ENCODE measurements around the gene TMEM31. TPM values are rescaled to one million over a fixed set of nuclear protein-coding genes. Genes with fewer than 3 reads are reported as not detected.
"Not testable (repeated sequence)": the region's sequence is repeated elsewhere in the genome, so short reads cannot be mapped to it uniquely, and the experiment has no call there.

Gene TMEM31
- total RNA-seq, 1 experiment from 2014 or later, result not detected

DNA sequence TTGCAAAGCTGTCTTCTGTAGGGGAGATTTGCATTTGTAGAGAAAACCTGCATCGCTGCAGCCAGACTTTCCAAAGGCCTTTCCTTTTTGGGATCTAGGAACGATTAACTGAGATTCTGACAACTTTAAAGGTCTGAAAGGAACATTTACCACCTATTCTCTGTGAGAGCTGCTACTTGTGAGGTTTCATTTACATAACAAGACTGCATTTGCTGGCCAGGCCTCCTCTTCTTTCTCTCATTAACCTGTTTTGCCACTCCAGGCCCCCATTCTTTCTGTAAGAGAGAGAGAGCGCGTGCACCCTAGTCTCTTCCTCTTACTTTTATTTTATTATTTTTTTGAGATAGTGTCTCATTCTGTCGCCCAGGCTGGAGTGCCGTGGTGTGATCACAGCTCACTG lies 31.6 kb downstream of the TMEM31 start:
- H3K27me3 Mint-ChIP-seq (ENCODE audit: unreplicated experiment), result peaks cover 44% of the 10 kb centered on the region
- CTCF ChIA-PET, result no interaction called here
- H3K27ac Mint-ChIP-seq (ENCODE audit: unreplicated experiment), result no peak overlapping the region
- no peaks in the 10 kb centered on the region for H3K9me3 Mint-ChIP-seq (ENCODE audit: low read depth, unreplicated experiment)
- TF ChIP-seq, protein P1, sequence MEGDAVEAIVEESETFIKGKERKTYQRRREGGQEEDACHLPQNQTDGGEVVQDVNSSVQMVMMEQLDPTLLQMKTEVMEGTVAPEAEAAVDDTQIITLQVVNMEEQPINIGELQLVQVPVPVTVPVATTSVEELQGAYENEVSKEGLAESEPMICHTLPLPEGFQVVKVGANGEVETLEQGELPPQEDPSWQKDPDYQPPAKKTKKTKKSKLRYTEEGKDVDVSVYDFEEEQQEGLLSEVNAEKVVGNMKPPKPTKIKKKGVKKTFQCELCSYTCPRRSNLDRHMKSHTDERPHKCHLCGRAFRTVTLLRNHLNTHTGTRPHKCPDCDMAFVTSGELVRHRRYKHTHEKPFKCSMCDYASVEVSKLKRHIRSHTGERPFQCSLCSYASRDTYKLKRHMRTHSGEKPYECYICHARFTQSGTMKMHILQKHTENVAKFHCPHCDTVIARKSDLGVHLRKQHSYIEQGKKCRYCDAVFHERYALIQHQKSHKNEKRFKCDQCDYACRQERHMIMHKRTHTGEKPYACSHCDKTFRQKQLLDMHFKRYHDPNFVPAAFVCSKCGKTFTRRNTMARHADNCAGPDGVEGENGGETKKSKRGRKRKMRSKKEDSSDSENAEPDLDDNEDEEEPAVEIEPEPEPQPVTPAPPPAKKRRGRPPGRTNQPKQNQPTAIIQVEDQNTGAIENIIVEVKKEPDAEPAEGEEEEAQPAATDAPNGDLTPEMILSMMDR (IDR thresholded peaks at IDR 0.05; ENCODE audit: unreplicated experiment), result no peak
- BruUV-seq (replicated peaks), result no TSS peak
- H3K36me3 Mint-ChIP-seq (ENCODE audit: insufficient read depth, unreplicated experiment), result no peaks in the 10 kb centered on the region
- H3K4me1 Mint-ChIP-seq (ENCODE audit: low read depth, unreplicated experiment), result no peaks in the 10 kb centered on the region
- no peak for DNase-seq
- intact Hi-C loops (cut with micrococcal nuclease; ENCODE audit: unreplicated experiment), result no loop called here
- no peak overlapping the region for H3K4me3 Mint-ChIP-seq (ENCODE audit: low read depth, unreplicated experiment)

DNA sequence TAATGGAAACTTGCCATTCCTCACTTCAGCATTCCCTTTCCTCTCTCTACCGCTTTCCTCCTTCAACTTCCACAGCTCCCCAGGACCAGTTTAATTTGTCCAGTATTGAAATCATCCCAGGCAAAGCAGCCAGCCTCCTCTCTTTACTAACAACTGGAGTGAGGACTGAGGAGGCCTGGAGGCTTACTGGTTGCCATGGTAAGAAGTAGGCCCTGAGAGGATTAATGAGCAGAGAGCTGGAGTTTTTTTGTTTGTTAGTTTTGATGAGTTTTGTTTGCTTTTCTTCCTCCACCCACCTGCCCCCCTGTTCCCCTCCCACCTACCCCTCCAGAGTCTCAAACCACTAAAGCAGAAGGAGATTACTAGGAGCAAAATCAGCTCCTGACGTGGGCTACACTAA lies 36.5 kb downstream of the TMEM31 start:
- Mint-ChIP-seq H3K4me3 (ENCODE audit: low read depth, unreplicated experiment) (no peak overlapping the region), H3K4me1 (ENCODE audit: low read depth, unreplicated experiment) (no peaks in the 10 kb centered on the region), H3K27me3 (ENCODE audit: unreplicated experiment) (peaks cover 36% of the 10 kb centered on the region), H3K36me3 (ENCODE audit: insufficient read depth, unreplicated experiment) (no peaks in the 10 kb centered on the region), H3K27ac (ENCODE audit: unreplicated experiment) (no peak overlapping the region), H3K9me3 (ENCODE audit: low read depth, unreplicated experiment) (no peaks in the 10 kb centered on the region)
- no TSS peak for BruUV-seq (replicated peaks)
- TF ChIP-seq, protein P1 (IDR thresholded peaks at IDR 0.05; ENCODE audit: unreplicated experiment), result no peak
- intact Hi-C loops (cut with micrococcal nuclease; ENCODE audit: unreplicated experiment), result no loop called here
- DNase-seq, result no peak
- CTCF ChIA-PET, result no interaction called here

DNA sequence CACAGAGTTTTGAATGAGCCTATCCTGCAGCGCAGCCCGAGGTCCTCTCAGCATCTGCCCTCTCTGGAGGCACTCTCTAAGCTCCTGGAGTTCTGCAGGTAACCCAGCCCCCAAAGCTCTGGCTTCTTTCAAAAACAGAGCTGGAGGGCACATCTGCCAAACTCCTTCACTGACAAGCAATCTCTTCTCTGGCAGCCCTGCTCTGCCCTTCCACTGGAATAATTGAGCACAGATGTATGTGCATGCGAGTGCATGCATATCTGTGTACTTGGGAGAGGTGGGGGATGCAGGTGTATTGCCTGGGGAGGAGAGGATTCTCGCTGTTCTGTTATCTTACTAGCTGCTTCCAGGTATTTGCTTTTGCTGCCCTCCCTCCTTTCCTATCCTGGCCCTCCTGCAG lies 43.7 kb downstream of the TMEM31 start:
- Mint-ChIP-seq H3K4me3 (ENCODE audit: low read depth, unreplicated experiment) (no peak overlapping the region), H3K4me1 (ENCODE audit: low read depth, unreplicated experiment) (no peaks in the 10 kb centered on the region), H3K27me3 (ENCODE audit: unreplicated experiment) (peaks cover 74% of the 10 kb centered on the region), H3K36me3 (ENCODE audit: insufficient read depth, unreplicated experiment) (no peaks in the 10 kb centered on the region), H3K27ac (ENCODE audit: unreplicated experiment) (no peak overlapping the region), H3K9me3 (ENCODE audit: low read depth, unreplicated experiment) (no peaks in the 10 kb centered on the region)
- DNase-seq, result no peak
- no TSS peak for BruUV-seq (replicated peaks)
- CTCF ChIA-PET, result no interaction called here
- TF ChIP-seq, protein P1 (IDR thresholded peaks at IDR 0.05; ENCODE audit: unreplicated experiment), result no peak
- intact Hi-C loops (cut with micrococcal nuclease; ENCODE audit: unreplicated experiment), result no loop called here

DNA sequence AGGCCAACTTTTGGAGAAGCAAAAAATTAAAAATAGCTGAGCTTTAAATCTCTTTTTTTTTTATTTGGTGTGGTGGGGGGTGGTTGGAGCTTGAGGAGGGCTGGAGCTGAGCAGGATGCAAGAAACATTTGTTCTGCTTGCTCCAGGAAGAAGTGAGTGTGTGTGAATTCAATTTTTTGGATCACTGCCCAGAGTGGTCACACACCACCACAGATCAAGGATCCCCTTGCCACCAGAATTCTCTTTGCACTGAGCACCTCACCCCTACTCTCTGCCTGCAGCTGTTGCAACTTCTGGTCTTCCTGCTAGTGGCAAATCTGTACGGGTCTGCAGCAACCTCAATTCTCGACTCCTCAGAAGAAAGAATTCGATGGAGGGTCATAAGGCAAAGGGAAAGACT lies 46.0 kb downstream of the TMEM31 start:
- Mint-ChIP-seq H3K27me3 (ENCODE audit: unreplicated experiment) (peaks cover 75% of the 10 kb centered on the region), H3K9me3 (ENCODE audit: low read depth, unreplicated experiment) (no peaks in the 10 kb centered on the region), H3K4me1 (ENCODE audit: low read depth, unreplicated experiment) (no peaks in the 10 kb centered on the region), H3K27ac (ENCODE audit: unreplicated experiment) (no peak overlapping the region), H3K4me3 (ENCODE audit: low read depth, unreplicated experiment) (no peak overlapping the region), H3K36me3 (ENCODE audit: insufficient read depth, unreplicated experiment) (no peaks in the 10 kb centered on the region)
- TF ChIP-seq, protein P1 (IDR thresholded peaks at IDR 0.05; ENCODE audit: unreplicated experiment), result no peak
- CTCF ChIA-PET, result no interaction called here
- BruUV-seq (replicated peaks), result no TSS peak
- intact Hi-C loops (cut with micrococcal nuclease; ENCODE audit: unreplicated experiment), result no loop called here
- no peak for DNase-seq

DNA sequence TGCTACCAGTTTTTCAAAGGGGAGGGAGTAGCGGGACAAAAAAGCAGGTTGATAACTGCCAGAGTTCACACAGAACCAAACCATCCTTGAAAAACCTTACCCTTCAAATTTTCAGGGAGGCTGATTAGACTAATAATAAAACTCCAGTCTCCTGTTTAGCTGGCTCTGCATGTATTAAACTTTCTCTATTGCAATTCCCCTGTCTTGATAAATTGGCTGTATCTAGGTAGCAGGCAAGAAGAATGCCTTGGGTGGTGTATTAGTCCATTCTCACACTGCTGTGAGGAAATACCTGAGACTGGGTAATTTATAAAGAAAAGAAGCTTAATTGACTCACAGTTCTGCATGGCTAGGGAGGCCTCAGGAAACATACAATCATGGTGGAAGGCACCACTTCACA lies 47.8 kb downstream of the TMEM31 start:
- H3K4me1 Mint-ChIP-seq (ENCODE audit: low read depth, unreplicated experiment), result no peaks in the 10 kb centered on the region
- peaks cover 85% of the 10 kb centered on the region for H3K27me3 Mint-ChIP-seq (ENCODE audit: unreplicated experiment)
- CTCF ChIA-PET, result no interaction called here
- no peak overlapping the region for H3K4me3 Mint-ChIP-seq (ENCODE audit: low read depth, unreplicated experiment)
- no peak for DNase-seq
- TF ChIP-seq, protein P1 (IDR thresholded peaks at IDR 0.05; ENCODE audit: unreplicated experiment), result no peak
- no peaks in the 10 kb centered on the region for H3K36me3 Mint-ChIP-seq (ENCODE audit: insufficient read depth, unreplicated experiment)
- intact Hi-C loops (cut with micrococcal nuclease; ENCODE audit: unreplicated experiment), result no loop called here
- H3K27ac Mint-ChIP-seq (ENCODE audit: unreplicated experiment), result no peak overlapping the region
- BruUV-seq (replicated peaks), result no TSS peak
- H3K9me3 Mint-ChIP-seq (ENCODE audit: low read depth, unreplicated experiment), result no peaks in the 10 kb centered on the region

DNA sequence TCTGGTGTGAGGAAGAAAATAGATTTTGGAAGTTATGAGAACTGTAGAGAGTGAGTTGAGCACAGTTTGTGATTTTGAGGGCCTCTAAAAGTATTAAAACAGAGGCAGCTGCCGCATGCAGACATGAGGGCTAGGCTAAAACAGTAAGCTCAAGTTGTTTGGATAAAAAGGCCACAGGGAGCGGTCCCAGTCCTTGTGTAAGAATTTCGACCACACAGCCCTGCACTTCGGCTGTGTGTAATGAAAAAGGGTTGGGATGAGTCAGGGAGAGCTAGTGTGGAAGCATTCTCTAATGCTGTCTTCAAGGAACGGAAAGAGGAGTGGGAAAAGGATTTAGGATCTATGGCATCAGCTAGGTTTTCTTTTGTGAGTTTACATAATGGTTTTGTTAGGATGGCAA lies 52.8 kb downstream of the TMEM31 start:
- intact Hi-C loops (cut with micrococcal nuclease; ENCODE audit: unreplicated experiment), result not testable (repeated sequence)

More for the DNA sequence above, 52.8 kb downstream of the TMEM31 start:
- DNase-seq; H3K4me3 Mint-ChIP-seq (ENCODE audit: low read depth, unreplicated experiment); H3K36me3 Mint-ChIP-seq (ENCODE audit: insufficient read depth, unreplicated experiment); H3K4me1 Mint-ChIP-seq (ENCODE audit: low read depth, unreplicated experiment); H3K9me3 Mint-ChIP-seq (ENCODE audit: low read depth, unreplicated experiment); CTCF ChIA-PET; BruUV-seq (replicated peaks); H3K27ac Mint-ChIP-seq (ENCODE audit: unreplicated experiment): not testable (repeated sequence)
- H3K27me3 Mint-ChIP-seq (ENCODE audit: unreplicated experiment), result peaks cover 81% of the 10 kb centered on the region
